ENCODE measurements around the gene MSS51. TPM values are rescaled to one million over a fixed set of nuclear protein-coding genes. Genes with fewer than 3 reads are reported as not detected.
"Not testable (repeated sequence)": the region's sequence is repeated elsewhere in the genome, so short reads cannot be mapped to it uniquely, and the experiment has no call there.

MSS51 gene
- total RNA-seq, 1 donor from 2014 or later, result 0.59 TPM

- no peak for DNase-seq (ENCODE audit: low read depth, low spot score)
Observed at GRCh38 chr10:73414230-73414945, 19.0 kb downstream of the MSS51 start.

DNA sequence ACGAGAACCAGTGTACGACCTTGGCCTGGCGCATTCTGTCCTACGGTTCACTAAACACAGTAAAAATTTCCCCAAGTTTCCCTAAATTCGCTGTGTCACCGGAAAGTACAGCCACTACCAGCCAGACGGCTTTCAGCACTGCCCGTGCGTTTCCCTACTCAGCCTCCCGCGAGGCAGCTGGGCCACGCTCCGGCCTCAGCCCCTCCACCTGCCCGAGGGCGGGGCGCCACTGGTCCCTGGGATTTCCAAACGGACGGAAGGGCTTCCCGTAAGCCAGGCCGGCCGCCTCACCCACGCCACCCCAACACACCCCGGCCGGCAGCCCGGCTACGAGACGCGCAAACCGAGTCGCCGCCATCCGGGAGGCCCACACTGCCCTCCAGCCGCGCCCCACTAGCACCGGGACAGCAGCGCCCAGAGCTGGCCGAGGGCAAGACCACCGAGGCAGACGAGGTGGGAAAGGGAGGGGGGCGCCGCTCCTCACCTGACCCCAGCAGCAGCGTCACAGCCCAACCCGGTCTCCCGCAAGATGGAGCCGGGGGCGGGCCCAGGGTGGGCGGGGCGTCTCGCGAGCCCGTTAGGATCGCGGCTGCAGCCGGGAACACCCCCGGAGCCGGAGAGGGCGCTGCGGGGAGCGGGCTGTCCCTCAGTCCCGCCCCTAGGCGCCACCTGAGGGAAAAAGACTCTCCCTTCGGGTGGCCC, 19.7 kb downstream of the MSS51 start, which contains the start of gene ANXA7:
Gene ANXA7, minus strand, starts transcription at position 531 of the 702 bp plus-strand sequence. CDS start 13,202 bp downstream, outside the sequence.
- DNase-seq (ENCODE audit: low read depth, low spot score), result peak; percentile 49

DNA sequence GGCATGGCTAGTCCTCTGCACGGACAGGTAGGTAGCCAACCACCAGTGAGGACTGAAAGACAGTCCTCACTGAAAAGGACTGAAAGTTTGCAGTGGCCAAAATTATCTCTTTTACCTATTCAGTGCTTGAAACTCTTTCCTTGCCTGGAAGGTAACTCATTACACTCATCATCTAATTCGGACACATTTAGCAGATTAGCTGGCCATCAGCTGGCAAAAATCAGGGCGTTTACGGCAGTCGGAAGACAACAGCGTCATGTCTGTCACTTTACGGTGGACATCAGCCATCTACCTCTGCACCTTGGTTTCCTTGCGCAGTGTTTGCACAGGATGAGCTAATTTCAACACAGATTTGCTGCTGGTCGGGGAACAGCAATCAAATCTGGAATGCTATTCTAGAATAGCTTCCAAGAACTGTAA, 20.2 kb downstream of the MSS51 start:
- DNase-seq (ENCODE audit: low read depth, low spot score), result no peak

DNA sequence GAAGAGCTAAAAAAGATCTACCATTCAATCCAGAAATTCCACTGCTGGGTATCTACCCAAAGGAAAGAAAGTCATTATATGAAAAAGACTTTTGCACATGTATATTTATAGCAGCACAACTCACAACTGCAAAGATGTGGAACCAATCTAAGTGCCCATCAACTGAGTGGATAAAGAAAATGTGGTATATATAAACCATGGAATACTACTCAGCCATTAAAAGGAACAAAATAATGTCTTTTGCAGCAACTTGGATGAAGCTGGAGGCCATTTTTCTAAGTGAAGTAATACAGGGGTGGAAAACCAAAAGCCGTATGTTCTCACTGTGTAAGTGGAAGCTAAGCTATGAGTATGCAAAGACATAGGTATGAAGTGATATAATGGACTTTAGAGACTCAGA, 22.5 kb downstream of the MSS51 start:
- no peak for DNase-seq (ENCODE audit: low read depth, low spot score)

DNA sequence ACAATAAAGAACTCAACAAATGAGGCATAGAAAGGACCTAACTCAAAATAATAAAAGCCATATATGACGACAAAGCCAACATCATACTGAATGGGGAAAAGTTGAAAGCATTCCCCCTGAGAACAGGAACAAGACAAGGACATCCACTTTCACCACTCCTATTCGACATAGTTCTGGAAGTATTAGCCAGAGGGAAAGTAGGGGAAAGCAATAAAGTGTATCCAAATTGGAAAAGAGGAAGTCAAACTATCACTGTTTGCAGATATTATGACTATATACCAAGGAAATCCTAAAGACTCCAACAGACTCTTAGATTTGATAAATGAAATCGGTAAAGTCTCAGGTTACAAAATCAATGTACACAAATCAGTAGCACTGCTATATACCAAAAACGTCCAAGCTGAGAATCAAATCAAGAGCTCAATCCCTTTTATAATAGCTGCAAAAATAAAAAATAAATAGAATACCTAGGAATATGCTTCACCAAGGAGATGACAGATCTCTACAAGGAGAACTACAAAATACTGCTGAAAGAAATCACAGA, 24.3 kb downstream of the MSS51 start:
- no peak for DNase-seq (ENCODE audit: low read depth, low spot score)

DNA sequence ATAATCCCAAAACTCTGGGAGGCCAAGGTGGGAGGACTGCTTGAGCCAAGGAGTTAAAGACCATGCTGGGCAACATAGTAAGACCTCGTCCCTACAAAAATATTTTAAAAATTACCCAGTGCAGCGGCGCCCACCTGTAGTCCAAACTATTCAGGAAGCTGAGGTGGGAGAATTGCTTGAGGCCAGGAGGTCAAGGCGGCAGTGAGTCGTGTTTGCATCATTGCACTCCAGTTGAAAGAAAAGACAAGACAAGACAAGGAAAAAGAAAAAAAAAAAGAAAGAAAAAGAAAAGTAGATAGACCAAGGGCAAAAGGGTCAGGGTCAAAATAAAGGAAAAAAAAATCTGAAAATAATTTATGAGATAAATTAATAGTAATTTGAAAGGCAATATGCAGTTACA, 25.3 kb downstream of the MSS51 start:
- DNase-seq (ENCODE audit: low read depth, low spot score), result no peak

DNA sequence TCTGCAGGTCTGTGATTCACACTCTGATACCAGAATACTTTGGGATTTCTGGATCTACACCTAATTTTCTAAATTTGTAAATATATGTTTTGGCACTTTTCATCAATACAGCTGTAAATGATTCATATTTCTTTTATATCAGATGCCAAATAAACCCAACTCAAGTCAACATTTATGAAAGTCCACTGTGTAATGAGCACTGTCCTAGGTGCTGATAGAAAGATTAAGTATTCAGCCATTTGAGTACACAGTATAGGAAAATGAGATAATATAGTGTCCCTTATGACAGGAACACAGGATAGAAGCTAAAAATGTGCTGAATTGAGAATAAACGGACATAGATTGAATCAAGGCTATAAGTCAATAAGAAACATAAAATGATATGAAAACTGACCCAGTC, 25.9 kb downstream of the MSS51 start:
- DNase-seq (ENCODE audit: low read depth, low spot score), result no peak

- no peak for DNase-seq (ENCODE audit: low read depth, low spot score)
Observed at GRCh38 chr10:73406846-73407245, 26.5 kb downstream of the MSS51 start.

- DNase-seq (ENCODE audit: low read depth, low spot score), result no peak
Observed at GRCh38 chr10:73405556-73405955, 27.8 kb downstream of the MSS51 start.

DNA sequence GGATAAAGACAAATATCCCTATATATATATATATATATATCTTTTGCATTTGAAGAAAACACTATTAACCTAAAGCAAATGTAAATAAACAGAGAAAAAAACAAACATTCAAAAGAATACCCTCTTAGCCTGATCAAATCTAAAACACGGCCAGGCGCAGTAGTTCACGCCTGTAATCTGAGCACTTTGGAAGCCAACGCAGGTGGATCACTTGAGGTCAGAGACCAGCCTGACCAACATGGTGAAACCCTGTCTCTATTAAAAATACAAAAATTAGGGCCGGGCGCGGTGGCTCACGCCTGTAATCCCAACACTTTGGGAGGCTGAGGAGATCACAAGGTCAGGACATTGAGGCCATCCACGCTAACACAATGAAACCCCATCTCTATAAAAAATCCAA, 28.7 kb downstream of the MSS51 start:
- no peak for DNase-seq (ENCODE audit: low read depth, low spot score)

DNA sequence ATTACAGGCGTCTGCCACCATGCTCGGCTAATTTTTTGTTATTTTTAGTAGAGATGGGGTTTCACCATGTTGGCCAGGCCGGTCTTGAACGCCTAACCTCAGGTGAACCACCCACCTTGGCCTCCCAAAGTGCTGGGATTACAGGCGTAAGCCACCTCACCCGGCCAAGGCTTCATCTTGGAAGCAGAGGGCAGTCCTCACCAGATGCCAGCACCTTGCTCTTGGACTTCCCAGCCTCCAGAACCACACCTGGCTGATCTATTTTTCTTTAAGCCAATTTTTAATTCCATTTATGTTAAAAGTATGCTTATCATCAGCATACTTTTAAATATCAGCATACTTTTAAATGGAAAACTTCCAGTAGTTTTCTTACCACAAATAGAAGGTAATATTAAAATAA, 31.7 kb downstream of the MSS51 start:
- no peak for DNase-seq (ENCODE audit: low read depth, low spot score)

- DNase-seq (ENCODE audit: low read depth, low spot score), result no peak
Observed at GRCh38 chr10:73399063-73399462, 34.3 kb downstream of the MSS51 start.

DNA sequence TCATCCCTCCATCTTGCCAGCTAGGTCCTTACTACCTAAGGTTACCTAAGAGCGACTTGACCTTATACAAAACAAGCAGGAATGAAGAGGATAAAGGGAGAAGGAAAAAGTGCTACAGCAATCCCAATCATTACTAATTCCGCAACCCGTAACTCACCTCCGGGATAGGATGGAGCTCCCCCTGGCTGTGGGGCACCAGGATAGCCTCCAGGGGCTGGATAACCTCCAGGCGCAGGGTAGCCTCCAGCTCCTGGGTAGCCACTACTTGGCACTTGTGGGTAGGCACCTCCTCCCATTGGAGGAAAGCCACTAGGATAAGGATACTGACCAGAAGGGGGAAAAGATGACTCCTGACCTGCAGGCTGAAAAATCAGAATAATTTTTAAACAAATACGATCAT, 35.3 kb downstream of the MSS51 start:
- no peak for DNase-seq (ENCODE audit: low read depth, low spot score)

GRCh38 chr10:73394325-73394724, 39.0 kb downstream of the MSS51 start:
- not testable (repeated sequence) for DNase-seq (ENCODE audit: low read depth, low spot score)

GRCh38 chr10:73388228-73388627, 45.1 kb downstream of the MSS51 start:
- DNase-seq (ENCODE audit: low read depth, low spot score), result no peak

- DNase-seq (ENCODE audit: low read depth, low spot score), result no peak
Observed at GRCh38 chr10:73386583-73386982, 46.8 kb downstream of the MSS51 start.

GRCh38 chr10:73379064-73379748, 54.2 kb downstream of the MSS51 start:
- no peak for DNase-seq (ENCODE audit: low read depth, low spot score)

DNA sequence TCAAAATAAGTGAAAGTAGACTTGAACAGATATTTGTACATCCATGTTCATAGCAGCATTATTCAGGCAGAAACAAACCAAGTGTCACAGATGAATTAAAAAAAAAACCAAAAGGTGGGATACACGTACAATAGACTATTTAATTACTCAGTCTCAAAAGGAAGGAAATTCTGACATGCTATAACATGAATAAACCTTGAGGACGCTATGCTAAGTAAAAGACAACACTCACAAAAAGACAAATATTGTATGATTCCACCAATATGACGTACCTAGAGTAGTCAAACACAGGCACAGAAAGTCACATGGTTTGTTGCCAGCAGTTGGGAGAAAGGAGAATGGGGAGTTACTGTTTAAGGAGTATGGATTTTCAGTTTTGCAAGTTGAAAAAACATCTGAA, 56.7 kb downstream of the MSS51 start:
- DNase-seq (ENCODE audit: low read depth, low spot score), result no peak
